ENCODE measurements around the gene EVPLL. TPM values are rescaled to one million over a fixed set of nuclear protein-coding genes. Genes with fewer than 3 reads are reported as not detected.
A peak's percentile ranks its signal among the peaks of the same experiment; 100 is the strongest.

The EVPLL gene
- total and polyA plus RNA-seq, 2 of the 4 experiments (the other 2 are of a cell fraction): not detected

- TF ChIP-seq RFX5 (IDR thresholded peaks at IDR 0.05; ENCODE audit: low read depth, low read length) (no peak), MXI1 (IDR thresholded peaks at IDR 0.05; ENCODE audit: borderline replicate concordance, low read depth, low read length) (no peak)
Measured at GRCh38 chr17:18361837-18362697, 15.5 kb upstream of the EVPLL start (continued).

- H3K4ac ChIP-seq (ENCODE audit: low read depth, low read length): 0 out of 2 replicates have a peak overlapping the region, but pooled peaks have one; percentile 3
- H4K8ac ChIP-seq (ENCODE audit: low read depth in 2 of 2, low read length in 2 of 2): peak overlapping the region; percentile 39 to 47; a peak in 3 of 4 replicates
- peak overlapping the region; percentile 63; the same call in 1 of the 2 replicates for H3K23ac ChIP-seq (ENCODE audit: low read depth, low read length)
- ATAC-seq (ENCODE audit: low read depth) (no peak), DNase-seq (no peak)
- 3% methylated on average over 6 of the region's 14 CpGs; no CpG with 5 or more reads in 1 of the 2 experiments for WGBS, 2 experiments (ENCODE audit: extremely low coverage in 2 of 2, insufficient read length in 1 of 2)
- H3K4me2 ChIP-seq (ENCODE audit: low read depth, low read length): peak overlapping the region; percentile 81
- no peak overlapping the region for H4K5ac ChIP-seq (ENCODE audit: low read depth, low read length)
- H3K9ac ChIP-seq (ENCODE audit: low read depth, low read length): peak overlapping the region; percentile 50
- no peaks in the 10 kb centered on the region for H4K20me1 ChIP-seq (ENCODE audit: insufficient read depth, low read length)
- ChIA-PET POLR2A (ENCODE audit: unreplicated experiment) (no interaction called here), CTCF (no interaction called here)
- H3K27ac ChIP-seq (ENCODE audit: insufficient read depth, low read length): no peak overlapping the region; the same call in 1 of the 2 replicates
- no peak overlapping the region for H3K18ac ChIP-seq (ENCODE audit: low read depth, low read length)
- intact Hi-C loops (cut with micrococcal nuclease) (no loop called here), in situ Hi-C loops (cut with MboI; ENCODE audit: low sequenced_read_pairs) (no loop called here), dilution Hi-C loops (cut with HindIII; ENCODE audit: low sequenced_read_pairs, unreplicated experiment) (no loop called here)
- H4K91ac ChIP-seq (ENCODE audit: insufficient read depth, low read depth, low read length): no peak overlapping the region
- H3K4me3 ChIP-seq (ENCODE audit: insufficient read depth, low read depth, low read length): peak overlapping the region; percentile 62
- H2AFZ ChIP-seq (replicated peaks; ENCODE audit: low read length, poor library complexity): peak overlapping the region; percentile 88
- H3K9me3 ChIP-seq (ENCODE audit: control insufficient read depth, insufficient read depth, low read length): no peaks in the 10 kb centered on the region
- peak overlapping the region; percentile 10; the same call in 1 of the 2 replicates for H3K14ac ChIP-seq (replicated peaks; ENCODE audit: low read depth, low read length)
- no peak overlapping the region for H2AK5ac ChIP-seq (ENCODE audit: low read depth, low read length)
- no peak overlapping the region; the same call in 1 of the 2 replicates for H3K56ac ChIP-seq (ENCODE audit: extremely low read depth, insufficient read depth, low read length)
- no peak overlapping the region for H2BK5ac ChIP-seq (ENCODE audit: low read depth, low read length, poor library complexity, severe bottlenecking)
- peaks cover 6 to 11% of the 10 kb centered on the region in 2 experiments; a peak in 3 of 4 replicates for H3K79me1 ChIP-seq (ENCODE audit: low read depth in 1 of 2, low read length in 2 of 2)
- peaks cover 3% of the 10 kb centered on the region; the same call in 1 of the 2 replicates for H3K4me1 ChIP-seq (ENCODE audit: control insufficient read depth, insufficient read depth, low read length)
- no peak overlapping the region for H2BK20ac ChIP-seq (ENCODE audit: low read depth, low read length)
- H3K36me3 ChIP-seq (ENCODE audit: control insufficient read depth, insufficient read depth, low read length): no peaks in the 10 kb centered on the region
- no peaks in the 10 kb centered on the region for H3K27me3 ChIP-seq (ENCODE audit: control insufficient read depth, insufficient read depth, low read length)
- H2BK120ac ChIP-seq (ENCODE audit: low read depth, low read length): no peak overlapping the region
- peak overlapping the region; percentile 52 for H2AK9ac ChIP-seq (replicated peaks; ENCODE audit: low read depth, low read length, poor library complexity)
- BruUV-seq (replicated peaks): no TSS peak
- H3K9me1 ChIP-seq (ENCODE audit: insufficient read depth, low read length): 0 out of 2 replicates have a peak, but pooled peaks cover 2% of the 10 kb centered on the region
- H2BK15ac ChIP-seq (ENCODE audit: low read depth, low read length): no peak overlapping the region
- no peak for TF ChIP-seq CTCF (conservative IDR thresholded peaks at IDR 0.05; ENCODE audit: low read depth, low read length)
- no peak for TF ChIP-seq ELK1 (IDR thresholded peaks at IDR 0.05; ENCODE audit: borderline replicate concordance, low read depth, low read length)
- no peak for TF ChIP-seq USF2 (IDR thresholded peaks at IDR 0.05; ENCODE audit: low read depth, low read length)
- TF ChIP-seq RFX5 (IDR thresholded peaks at IDR 0.05; ENCODE audit: low read depth, low read length): no peak
- TF ChIP-seq POLR2A (IDR thresholded peaks at IDR 0.05; ENCODE audit: low read depth, low read length): no peak
- no peak for TF ChIP-seq FOS (IDR thresholded peaks at IDR 0.05; ENCODE audit: low read depth, low read length)
- no peak for TF ChIP-seq CEBPB (IDR thresholded peaks at IDR 0.05; ENCODE audit: low read depth, low read length)
- TF ChIP-seq RCOR1 (IDR thresholded peaks at IDR 0.05; ENCODE audit: insufficient replicate concordance, low read length): no peak
- TF ChIP-seq SMC3 (IDR thresholded peaks at IDR 0.05; ENCODE audit: low read depth, low read length): no peak
- TF ChIP-seq MAZ (IDR thresholded peaks at IDR 0.05; ENCODE audit: borderline replicate concordance, low read depth, low read length): no peak
Measured at GRCh38 chr17:18362698-18363100, 14.9 kb upstream of the EVPLL start.
